DOHH2 (cell line): Measurements from ENCODE around the gene ZMYM2.

ENCODE experiments used
- CTCF ChIP-seq: fragments of 200-600 bp; sonication (generic); IDR thresholded peaks from one replicate; pipeline ENCODE4 v1.5.1; 2014; ENCODE audit warnings: antibody characterized with exemption, mild to moderate bottlenecking, low read depth, low read length; ENCODE audit not compliant: poor library complexity, severe bottlenecking
- EZH2phosphoT487 ChIP-seq: fragments of 200-600 bp; sonication (generic); IDR thresholded peaks from 2 replicates; pipeline ENCODE4 v1.6.1; 2017; ENCODE audit warnings: borderline replicate concordance, mild to moderate bottlenecking, antibody characterized with exemption, low read length, moderate library complexity, mixed read lengths

DNA sequence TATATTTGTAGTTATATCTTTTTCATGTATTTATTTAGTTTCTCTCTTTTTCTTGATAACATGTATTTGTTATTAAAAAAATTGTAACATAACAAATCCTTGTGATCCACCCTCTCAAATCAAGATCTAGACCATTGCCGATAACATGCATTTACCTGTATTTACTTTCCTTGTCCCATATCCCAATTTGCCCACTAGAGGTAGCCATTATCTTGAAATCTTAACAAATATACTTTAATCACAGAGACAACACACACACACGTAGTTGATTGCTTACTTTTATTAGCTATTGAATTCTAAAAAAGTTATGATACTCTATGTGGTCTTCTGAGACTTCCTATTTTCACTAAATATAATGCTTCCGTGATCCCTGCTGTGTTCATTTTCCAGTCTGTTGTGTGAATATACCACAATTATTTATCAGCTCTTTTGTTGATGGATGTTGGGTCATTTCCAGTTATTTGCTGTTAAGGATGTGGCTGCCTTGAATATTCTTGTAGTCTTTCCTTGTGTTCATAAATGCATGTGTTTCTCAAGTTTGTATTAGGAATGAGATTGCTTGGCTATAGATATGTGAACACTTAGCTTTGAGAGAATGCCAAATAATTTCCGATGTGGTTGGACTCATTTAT lies 31.3 kb upstream of the ZMYM2 start:
- peak; percentile 37 for TF ChIP-seq CTCF
- TF ChIP-seq EZH2phosphoT487, result no peak
